Lower leg skin (tissue), 3 donors: Measurements from ENCODE around the gene SVEP1.

Experiments used
- POLR2A ChIP-seq, 2 donors: fragments of 450-650 bp; IDR thresholded peaks; one replicate each; pipeline ENCODE4 v1.6.1; 2016 to 2017; ENCODE audit warnings: antibody characterized with exemption in 2 of 2, mild to moderate bottlenecking in 1 of 2, moderate library complexity in 1 of 2
- TF ChIP-seq, protein P1 (sequence below), 3 donors: fragments of 450-650 bp; IDR thresholded peaks; one replicate each; pipeline ENCODE4 v1.5.1; 2016; ENCODE audit warnings: antibody characterized with exemption in 3 of 3, mild to moderate bottlenecking in 3 of 3, moderate library complexity in 2 of 3

DNA sequence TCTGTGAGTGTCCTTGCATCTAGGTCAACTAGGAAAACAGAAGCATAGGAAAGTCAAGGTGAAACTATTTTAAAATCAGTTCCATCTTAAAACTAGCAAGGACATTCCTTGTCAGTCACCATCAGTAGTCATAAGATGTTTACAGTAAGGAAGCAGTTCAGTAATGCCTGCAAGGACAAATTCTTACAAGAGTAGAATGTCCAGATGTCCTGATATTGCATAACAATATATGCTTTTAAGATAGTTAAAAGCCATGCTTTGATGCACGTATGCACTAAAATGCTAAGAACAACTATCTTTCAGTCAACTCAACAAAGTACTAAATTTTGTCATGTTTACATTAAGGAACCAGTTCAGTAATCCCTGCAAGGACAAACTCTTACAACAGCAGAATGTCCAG lies 11.3 kb upstream of the SVEP1 start:
- TF ChIP-seq, protein P1, sequence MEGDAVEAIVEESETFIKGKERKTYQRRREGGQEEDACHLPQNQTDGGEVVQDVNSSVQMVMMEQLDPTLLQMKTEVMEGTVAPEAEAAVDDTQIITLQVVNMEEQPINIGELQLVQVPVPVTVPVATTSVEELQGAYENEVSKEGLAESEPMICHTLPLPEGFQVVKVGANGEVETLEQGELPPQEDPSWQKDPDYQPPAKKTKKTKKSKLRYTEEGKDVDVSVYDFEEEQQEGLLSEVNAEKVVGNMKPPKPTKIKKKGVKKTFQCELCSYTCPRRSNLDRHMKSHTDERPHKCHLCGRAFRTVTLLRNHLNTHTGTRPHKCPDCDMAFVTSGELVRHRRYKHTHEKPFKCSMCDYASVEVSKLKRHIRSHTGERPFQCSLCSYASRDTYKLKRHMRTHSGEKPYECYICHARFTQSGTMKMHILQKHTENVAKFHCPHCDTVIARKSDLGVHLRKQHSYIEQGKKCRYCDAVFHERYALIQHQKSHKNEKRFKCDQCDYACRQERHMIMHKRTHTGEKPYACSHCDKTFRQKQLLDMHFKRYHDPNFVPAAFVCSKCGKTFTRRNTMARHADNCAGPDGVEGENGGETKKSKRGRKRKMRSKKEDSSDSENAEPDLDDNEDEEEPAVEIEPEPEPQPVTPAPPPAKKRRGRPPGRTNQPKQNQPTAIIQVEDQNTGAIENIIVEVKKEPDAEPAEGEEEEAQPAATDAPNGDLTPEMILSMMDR (IDR thresholded peaks at IDR 0.05) = no peak
- TF ChIP-seq POLR2A (IDR thresholded peaks at IDR 0.05) = no peak
